K562 (cell line): ENCODE measurements around the gene GGPS1.
A peak's percentile ranks its signal among the peaks of the same experiment; 100 is the strongest.

Experiments used
- KLF13 ChIP-seq: fragments of 450-650 bp; IDR thresholded peaks from 2 replicates; pipeline ENCODE4 v1.6.1; 2016; ENCODE audit warnings: missing genetic modification characterization, low read depth, mild to moderate bottlenecking, missing compliant biosample characterization, moderate library complexity, borderline replicate concordance
- NBN ChIP-seq: fragments of 450-650 bp; IDR thresholded peaks from 2 replicates; pipeline ENCODE4 v1.6.1; 2016; ENCODE audit warnings: low read depth, mild to moderate bottlenecking
- POLR2A ChIP-seq: fragments of 450-650 bp; conservative IDR thresholded peaks from 2 replicates; pipeline ENCODE4 v1.6.1; 2016
- SIN3A ChIP-seq, 2 experiments: fragments of 150-350 bp in 1 of 2; IDR thresholded peaks; 2 replicates each; pipeline ENCODE4 v1.6.1; 2011 to 2016; ENCODE audit warnings: borderline replicate concordance in 2 of 2, low read depth in 2 of 2, low read length in 2 of 2, mild to moderate bottlenecking in 2 of 2, moderate library complexity in 2 of 2; ENCODE audit not compliant: control insufficient read depth in 1 of 2
- SIN3B ChIP-seq: fragments of 450-650 bp; IDR thresholded peaks from 2 replicates; pipeline ENCODE4 v1.6.1; 2017; ENCODE audit warnings: low read depth, mild to moderate bottlenecking, moderate library complexity
- TCF7 ChIP-seq: sonication (generic); IDR thresholded peaks from 2 replicates; pipeline ENCODE4 v1.6.1; 2016; ENCODE audit warnings: antibody characterized with exemption, borderline replicate concordance
- YY1 ChIP-seq, 3 experiments: IDR thresholded peaks; 2 replicates each; pipeline ENCODE4 v1.6.1; 2011; ENCODE audit warnings: low read length in 2 of 3, mild to moderate bottlenecking in 2 of 3, moderate library complexity in 2 of 3, borderline replicate concordance in 1 of 3, control low read depth in 1 of 3, low read depth in 1 of 3; ENCODE audit not compliant: insufficient read depth in 3 of 3, insufficient replicate concordance in 2 of 3, control insufficient read depth in 1 of 3, insufficient read length in 1 of 3; ENCODE audit errors: extremely low read depth in 1 of 3
- ZFPM2 ChIP-seq: fragments of 250-450 bp; sonication (Bioruptor Pico); IDR thresholded peaks from 2 replicates; pipeline ENCODE4 v1.5.1; 2022; ENCODE audit warnings: mild to moderate bottlenecking
- ZNF644 ChIP-seq: fragments of 200-800 bp; sonication (Bioruptor generic); IDR thresholded peaks from 2 replicates; pipeline ENCODE4 v1.6.1; 2016; ENCODE audit warnings: low read depth, missing genetic modification characterization, missing compliant biosample characterization
- TF ChIP-seq, protein P1 (sequence below): IDR thresholded peaks from 3 replicates; pipeline ENCODE4 v1.6.1; 2011; ENCODE audit warnings: borderline replicate concordance, mild to moderate bottlenecking, moderate library complexity; ENCODE audit not compliant: insufficient read length; ENCODE audit errors: extremely low read depth
- TF ChIP-seq, protein P2 (sequence below): sonication (generic); formaldehyde crosslinking; IDR thresholded peaks from 2 replicates; pipeline ENCODE4 v1.8.0; 2022; ENCODE audit warnings: mild to moderate bottlenecking, low read depth, missing genetic modification reagents

GRCh38 chr1:235295902-235296350, 32.4 kb upstream of the GGPS1 start:
- no peak for TF ChIP-seq ZFPM2 (CRISPR knock-in tag)
- TF ChIP-seq NBN: no peak
- TF ChIP-seq SIN3A (IDR thresholded peaks at IDR 0.05; ENCODE audit: borderline replicate concordance in 2 of 2, control insufficient read depth in 1 of 2, low read depth in 2 of 2, low read length in 2 of 2): no peak
- TF ChIP-seq, protein P1, sequence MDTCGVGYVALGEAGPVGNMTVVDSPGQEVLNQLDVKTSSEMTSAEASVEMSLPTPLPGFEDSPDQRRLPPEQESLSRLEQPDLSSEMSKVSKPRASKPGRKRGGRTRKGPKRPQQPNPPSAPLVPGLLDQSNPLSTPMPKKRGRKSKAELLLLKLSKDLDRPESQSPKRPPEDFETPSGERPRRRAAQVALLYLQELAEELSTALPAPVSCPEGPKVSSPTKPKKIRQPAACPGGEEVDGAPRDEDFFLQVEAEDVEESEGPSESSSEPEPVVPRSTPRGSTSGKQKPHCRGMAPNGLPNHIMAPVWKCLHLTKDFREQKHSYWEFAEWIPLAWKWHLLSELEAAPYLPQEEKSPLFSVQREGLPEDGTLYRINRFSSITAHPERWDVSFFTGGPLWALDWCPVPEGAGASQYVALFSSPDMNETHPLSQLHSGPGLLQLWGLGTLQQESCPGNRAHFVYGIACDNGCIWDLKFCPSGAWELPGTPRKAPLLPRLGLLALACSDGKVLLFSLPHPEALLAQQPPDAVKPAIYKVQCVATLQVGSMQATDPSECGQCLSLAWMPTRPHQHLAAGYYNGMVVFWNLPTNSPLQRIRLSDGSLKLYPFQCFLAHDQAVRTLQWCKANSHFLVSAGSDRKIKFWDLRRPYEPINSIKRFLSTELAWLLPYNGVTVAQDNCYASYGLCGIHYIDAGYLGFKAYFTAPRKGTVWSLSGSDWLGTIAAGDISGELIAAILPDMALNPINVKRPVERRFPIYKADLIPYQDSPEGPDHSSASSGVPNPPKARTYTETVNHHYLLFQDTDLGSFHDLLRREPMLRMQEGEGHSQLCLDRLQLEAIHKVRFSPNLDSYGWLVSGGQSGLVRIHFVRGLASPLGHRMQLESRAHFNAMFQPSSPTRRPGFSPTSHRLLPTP: no peak
- peak in 1 of 3 experiments; percentile 54 for TF ChIP-seq YY1 (IDR thresholded peaks at IDR 0.05; ENCODE audit: borderline replicate concordance in 1 of 3, control insufficient read depth in 1 of 3, extremely low read depth in 1 of 3, insufficient read depth in 3 of 3, insufficient read length in 1 of 3, insufficient replicate concordance in 2 of 3, low read depth in 1 of 3, low read length in 2 of 3)
- no peak for TF ChIP-seq POLR2A
- TF ChIP-seq KLF13: no peak
- TF ChIP-seq, protein P2, sequence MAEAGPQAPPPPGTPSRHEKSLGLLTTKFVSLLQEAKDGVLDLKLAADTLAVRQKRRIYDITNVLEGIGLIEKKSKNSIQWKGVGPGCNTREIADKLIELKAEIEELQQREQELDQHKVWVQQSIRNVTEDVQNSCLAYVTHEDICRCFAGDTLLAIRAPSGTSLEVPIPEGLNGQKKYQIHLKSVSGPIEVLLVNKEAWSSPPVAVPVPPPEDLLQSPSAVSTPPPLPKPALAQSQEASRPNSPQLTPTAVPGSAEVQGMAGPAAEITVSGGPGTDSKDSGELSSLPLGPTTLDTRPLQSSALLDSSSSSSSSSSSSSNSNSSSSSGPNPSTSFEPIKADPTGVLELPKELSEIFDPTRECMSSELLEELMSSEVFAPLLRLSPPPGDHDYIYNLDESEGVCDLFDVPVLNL: no peak
- TF ChIP-seq SIN3B: no peak
- no peak for TF ChIP-seq ZNF644 (tag)
- no peak for TF ChIP-seq TCF7
